SK-N-SH treated with all-trans-retinoic acid at 6 μM for 48 hours (cell line): Measurements from ENCODE around the gene TRIM39.

Source experiments
- ARNTL ChIP-seq: fragments of 450-650 bp; formaldehyde crosslinking; IDR thresholded peaks from 2 replicates; pipeline ENCODE4 v1.5.0; 2020; ENCODE audit warnings: low read depth, mild to moderate bottlenecking, moderate library complexity, borderline replicate concordance
- BACH2 ChIP-seq: fragments of 250-450 bp; sonication (Bioruptor Pico); IDR thresholded peaks from 2 replicates; pipeline ENCODE4 v1.9.0; 2021; ENCODE audit warnings: mild to moderate bottlenecking, borderline replicate concordance
- ESRRG ChIP-seq: fragments of 250-450 bp; sonication (Bioruptor Pico); IDR thresholded peaks from 2 replicates; pipeline ENCODE4 v1.6.1; 2021; ENCODE audit warnings: mild to moderate bottlenecking
- GLIS3 ChIP-seq: fragments of 250-450 bp; sonication (Bioruptor Pico); IDR thresholded peaks from 2 replicates; pipeline ENCODE4 v1.5.0; 2020; ENCODE audit warnings: mild to moderate bottlenecking, moderate library complexity
- ISL1 ChIP-seq: fragments of 250-450 bp; sonication (Bioruptor Pico); IDR thresholded peaks from 2 replicates; pipeline ENCODE4 v2.1.2; 2022; ENCODE audit warnings: mild to moderate bottlenecking, moderate library complexity
- RARB ChIP-seq: fragments of 250-450 bp; sonication (Bioruptor Pico); IDR thresholded peaks from 2 replicates; pipeline ENCODE4 v1.8.0; 2021; ENCODE audit warnings: mild to moderate bottlenecking, moderate library complexity
- ZC3H10 ChIP-seq: fragments of 250-450 bp; sonication (Bioruptor Pico); IDR thresholded peaks from 2 replicates; pipeline ENCODE4 v1.5.1; 2021; ENCODE audit warnings: mild to moderate bottlenecking, moderate library complexity
- ZFP3 ChIP-seq: fragments of 250-450 bp; sonication (Bioruptor Pico); IDR thresholded peaks from 2 replicates; pipeline ENCODE4 v1.5.0; 2020; ENCODE audit warnings: mild to moderate bottlenecking, moderate library complexity
- ZFP30 ChIP-seq: fragments of 450-650 bp; formaldehyde crosslinking; IDR thresholded peaks from 2 replicates; pipeline ENCODE4 v1.5.0; 2022; ENCODE audit warnings: mild to moderate bottlenecking, moderate library complexity
- TF ChIP-seq, protein P1 (sequence below): fragments of 250-450 bp; sonication (Bioruptor Pico); IDR thresholded peaks from 2 replicates; pipeline ENCODE4 v1.8.0; 2020; ENCODE audit warnings: mild to moderate bottlenecking, moderate library complexity, borderline replicate concordance
- TF ChIP-seq, protein P2 (sequence below): fragments of 250-450 bp; sonication (Bioruptor Pico); IDR thresholded peaks from 2 replicates; pipeline ENCODE4 v1.5.1; 2020; ENCODE audit warnings: low read depth, mild to moderate bottlenecking, moderate library complexity
- TF ChIP-seq, protein P3 (sequence below): fragments of 250-450 bp; sonication (Bioruptor Pico); IDR thresholded peaks from 2 replicates; pipeline ENCODE4 v1.5.0; 2020; ENCODE audit warnings: mild to moderate bottlenecking, moderate library complexity
- TF ChIP-seq, protein P4 (sequence below): fragments of 250-450 bp; sonication (Bioruptor Pico); IDR thresholded peaks from 2 replicates; pipeline ENCODE4 v1.8.0; 2021; ENCODE audit warnings: low read depth, mild to moderate bottlenecking, moderate library complexity, borderline replicate concordance
- TF ChIP-seq, protein P5 (sequence below): fragments of 250-450 bp; sonication (Bioruptor Pico); IDR thresholded peaks from 2 replicates; pipeline ENCODE4 v1.5.1; 2021; ENCODE audit warnings: mild to moderate bottlenecking, moderate library complexity

DNA sequence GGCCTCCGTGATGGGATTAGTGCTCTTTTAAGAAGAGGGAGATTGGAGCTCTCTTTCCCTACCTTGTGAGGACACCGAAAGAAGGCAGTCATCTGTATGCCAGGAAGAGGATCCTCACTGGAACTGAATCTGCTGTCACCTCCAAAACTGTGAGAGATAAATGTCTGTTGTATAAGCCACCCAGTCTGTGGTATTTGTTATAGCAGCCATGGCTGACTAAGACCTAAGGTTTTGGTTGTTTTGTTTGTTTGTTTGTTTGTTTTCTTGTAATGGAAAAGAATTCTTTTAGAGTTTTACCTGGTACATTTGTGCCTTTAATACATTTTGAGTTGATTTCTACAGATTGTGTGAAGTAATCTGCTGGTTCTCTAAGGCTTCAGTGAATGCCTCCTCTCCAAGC lies 25.8 kb downstream of the TRIM39 start:
- TF ChIP-seq, protein P1, sequence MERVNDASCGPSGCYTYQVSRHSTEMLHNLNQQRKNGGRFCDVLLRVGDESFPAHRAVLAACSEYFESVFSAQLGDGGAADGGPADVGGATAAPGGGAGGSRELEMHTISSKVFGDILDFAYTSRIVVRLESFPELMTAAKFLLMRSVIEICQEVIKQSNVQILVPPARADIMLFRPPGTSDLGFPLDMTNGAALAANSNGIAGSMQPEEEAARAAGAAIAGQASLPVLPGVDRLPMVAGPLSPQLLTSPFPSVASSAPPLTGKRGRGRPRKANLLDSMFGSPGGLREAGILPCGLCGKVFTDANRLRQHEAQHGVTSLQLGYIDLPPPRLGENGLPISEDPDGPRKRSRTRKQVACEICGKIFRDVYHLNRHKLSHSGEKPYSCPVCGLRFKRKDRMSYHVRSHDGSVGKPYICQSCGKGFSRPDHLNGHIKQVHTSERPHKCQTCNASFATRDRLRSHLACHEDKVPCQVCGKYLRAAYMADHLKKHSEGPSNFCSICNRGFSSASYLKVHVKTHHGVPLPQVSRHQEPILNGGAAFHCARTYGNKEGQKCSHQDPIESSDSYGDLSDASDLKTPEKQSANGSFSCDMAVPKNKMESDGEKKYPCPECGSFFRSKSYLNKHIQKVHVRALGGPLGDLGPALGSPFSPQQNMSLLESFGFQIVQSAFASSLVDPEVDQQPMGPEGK (CRISPR knock-in tag) = no peak
- TF ChIP-seq, protein P2, sequence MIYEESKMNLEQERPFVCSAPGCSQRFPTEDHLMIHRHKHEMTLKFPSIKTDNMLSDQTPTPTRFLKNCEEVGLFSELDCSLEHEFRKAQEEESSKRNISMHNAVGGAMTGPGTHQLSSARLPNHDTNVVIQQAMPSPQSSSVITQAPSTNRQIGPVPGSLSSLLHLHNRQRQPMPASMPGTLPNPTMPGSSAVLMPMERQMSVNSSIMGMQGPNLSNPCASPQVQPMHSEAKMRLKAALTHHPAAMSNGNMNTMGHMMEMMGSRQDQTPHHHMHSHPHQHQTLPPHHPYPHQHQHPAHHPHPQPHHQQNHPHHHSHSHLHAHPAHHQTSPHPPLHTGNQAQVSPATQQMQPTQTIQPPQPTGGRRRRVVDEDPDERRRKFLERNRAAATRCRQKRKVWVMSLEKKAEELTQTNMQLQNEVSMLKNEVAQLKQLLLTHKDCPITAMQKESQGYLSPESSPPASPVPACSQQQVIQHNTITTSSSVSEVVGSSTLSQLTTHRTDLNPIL = no peak
- TF ChIP-seq RARB (CRISPR knock-in tag) (no peak), ESRRG (CRISPR knock-in tag) (no peak), ZFP30 (CRISPR knock-in tag) (no peak), ARNTL (no peak), ZC3H10 (CRISPR knock-in tag) (no peak), BACH2 (CRISPR knock-in tag) (no peak), ZFP3 (no peak), ISL1 (CRISPR knock-in tag) (no peak), GLIS3 (CRISPR knock-in tag) (no peak)
- TF ChIP-seq, protein P3, sequence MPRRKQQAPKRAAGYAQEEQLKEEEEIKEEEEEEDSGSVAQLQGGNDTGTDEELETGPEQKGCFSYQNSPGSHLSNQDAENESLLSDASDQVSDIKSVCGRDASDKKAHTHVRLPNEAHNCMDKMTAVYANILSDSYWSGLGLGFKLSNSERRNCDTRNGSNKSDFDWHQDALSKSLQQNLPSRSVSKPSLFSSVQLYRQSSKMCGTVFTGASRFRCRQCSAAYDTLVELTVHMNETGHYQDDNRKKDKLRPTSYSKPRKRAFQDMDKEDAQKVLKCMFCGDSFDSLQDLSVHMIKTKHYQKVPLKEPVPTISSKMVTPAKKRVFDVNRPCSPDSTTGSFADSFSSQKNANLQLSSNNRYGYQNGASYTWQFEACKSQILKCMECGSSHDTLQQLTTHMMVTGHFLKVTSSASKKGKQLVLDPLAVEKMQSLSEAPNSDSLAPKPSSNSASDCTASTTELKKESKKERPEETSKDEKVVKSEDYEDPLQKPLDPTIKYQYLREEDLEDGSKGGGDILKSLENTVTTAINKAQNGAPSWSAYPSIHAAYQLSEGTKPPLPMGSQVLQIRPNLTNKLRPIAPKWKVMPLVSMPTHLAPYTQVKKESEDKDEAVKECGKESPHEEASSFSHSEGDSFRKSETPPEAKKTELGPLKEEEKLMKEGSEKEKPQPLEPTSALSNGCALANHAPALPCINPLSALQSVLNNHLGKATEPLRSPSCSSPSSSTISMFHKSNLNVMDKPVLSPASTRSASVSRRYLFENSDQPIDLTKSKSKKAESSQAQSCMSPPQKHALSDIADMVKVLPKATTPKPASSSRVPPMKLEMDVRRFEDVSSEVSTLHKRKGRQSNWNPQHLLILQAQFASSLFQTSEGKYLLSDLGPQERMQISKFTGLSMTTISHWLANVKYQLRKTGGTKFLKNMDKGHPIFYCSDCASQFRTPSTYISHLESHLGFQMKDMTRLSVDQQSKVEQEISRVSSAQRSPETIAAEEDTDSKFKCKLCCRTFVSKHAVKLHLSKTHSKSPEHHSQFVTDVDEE (CRISPR knock-in tag) = no peak
- TF ChIP-seq, protein P4, sequence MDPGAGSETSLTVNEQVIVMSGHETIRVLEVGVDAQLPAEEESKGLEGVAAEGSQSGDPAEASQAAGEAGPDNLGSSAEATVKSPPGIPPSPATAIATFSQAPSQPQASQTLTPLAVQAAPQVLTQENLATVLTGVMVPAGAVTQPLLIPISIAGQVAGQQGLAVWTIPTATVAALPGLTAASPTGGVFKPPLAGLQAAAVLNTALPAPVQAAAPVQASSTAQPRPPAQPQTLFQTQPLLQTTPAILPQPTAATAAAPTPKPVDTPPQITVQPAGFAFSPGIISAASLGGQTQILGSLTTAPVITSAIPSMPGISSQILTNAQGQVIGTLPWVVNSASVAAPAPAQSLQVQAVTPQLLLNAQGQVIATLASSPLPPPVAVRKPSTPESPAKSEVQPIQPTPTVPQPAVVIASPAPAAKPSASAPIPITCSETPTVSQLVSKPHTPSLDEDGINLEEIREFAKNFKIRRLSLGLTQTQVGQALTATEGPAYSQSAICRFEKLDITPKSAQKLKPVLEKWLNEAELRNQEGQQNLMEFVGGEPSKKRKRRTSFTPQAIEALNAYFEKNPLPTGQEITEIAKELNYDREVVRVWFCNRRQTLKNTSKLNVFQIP = no peak
- TF ChIP-seq, protein P5, sequence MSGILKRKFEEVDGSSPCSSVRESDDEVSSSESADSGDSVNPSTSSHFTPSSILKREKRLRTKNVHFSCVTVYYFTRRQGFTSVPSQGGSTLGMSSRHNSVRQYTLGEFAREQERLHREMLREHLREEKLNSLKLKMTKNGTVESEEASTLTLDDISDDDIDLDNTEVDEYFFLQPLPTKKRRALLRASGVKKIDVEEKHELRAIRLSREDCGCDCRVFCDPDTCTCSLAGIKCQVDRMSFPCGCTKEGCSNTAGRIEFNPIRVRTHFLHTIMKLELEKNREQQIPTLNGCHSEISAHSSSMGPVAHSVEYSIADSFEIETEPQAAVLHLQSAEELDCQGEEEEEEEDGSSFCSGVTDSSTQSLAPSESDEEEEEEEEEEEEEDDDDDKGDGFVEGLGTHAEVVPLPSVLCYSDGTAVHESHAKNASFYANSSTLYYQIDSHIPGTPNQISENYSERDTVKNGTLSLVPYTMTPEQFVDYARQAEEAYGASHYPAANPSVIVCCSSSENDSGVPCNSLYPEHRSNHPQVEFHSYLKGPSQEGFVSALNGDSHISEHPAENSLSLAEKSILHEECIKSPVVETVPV (CRISPR knock-in tag) = no peak
